Hepatocyte (in vitro differentiated cells): ENCODE measurements around the gene PRKG1.

Experiments used
- EZH2 ChIP-seq: fragments of 200-600 bp; sonication (generic); IDR thresholded peaks from 2 replicates; pipeline ENCODE4 v1.6.1; 2016; ENCODE audit warnings: antibody characterized with exemption, mild to moderate bottlenecking, borderline replicate concordance
- TF ChIP-seq, protein P1 (sequence below): fragments of 200-600 bp; sonication (generic); IDR thresholded peaks from 2 replicates; pipeline ENCODE4 v1.5.1; 2016; ENCODE audit warnings: antibody characterized with exemption, mild to moderate bottlenecking; ENCODE audit not compliant: poor library complexity

DNA sequence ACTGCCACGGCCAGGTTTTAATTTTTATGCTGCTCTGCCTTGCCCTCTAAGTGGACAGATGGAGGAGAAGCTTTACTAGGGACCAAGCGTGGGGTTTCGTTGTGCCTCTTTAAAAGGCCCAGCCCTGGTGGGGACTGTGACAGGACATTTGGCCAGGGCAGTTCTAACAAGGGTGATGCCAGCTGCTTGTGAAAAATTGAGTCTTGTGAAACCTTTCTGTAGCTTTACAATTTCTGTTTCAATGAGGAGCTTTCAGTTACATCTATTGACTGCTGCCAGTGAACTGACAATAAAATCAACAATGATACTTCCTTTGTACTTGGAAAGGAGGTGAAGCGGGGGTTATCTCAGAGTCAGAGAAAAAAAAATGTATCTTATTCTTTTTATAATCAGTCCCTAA lies 858.2 kb downstream of the PRKG1 start:
- TF ChIP-seq, protein P1, sequence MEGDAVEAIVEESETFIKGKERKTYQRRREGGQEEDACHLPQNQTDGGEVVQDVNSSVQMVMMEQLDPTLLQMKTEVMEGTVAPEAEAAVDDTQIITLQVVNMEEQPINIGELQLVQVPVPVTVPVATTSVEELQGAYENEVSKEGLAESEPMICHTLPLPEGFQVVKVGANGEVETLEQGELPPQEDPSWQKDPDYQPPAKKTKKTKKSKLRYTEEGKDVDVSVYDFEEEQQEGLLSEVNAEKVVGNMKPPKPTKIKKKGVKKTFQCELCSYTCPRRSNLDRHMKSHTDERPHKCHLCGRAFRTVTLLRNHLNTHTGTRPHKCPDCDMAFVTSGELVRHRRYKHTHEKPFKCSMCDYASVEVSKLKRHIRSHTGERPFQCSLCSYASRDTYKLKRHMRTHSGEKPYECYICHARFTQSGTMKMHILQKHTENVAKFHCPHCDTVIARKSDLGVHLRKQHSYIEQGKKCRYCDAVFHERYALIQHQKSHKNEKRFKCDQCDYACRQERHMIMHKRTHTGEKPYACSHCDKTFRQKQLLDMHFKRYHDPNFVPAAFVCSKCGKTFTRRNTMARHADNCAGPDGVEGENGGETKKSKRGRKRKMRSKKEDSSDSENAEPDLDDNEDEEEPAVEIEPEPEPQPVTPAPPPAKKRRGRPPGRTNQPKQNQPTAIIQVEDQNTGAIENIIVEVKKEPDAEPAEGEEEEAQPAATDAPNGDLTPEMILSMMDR = no peak
- TF ChIP-seq EZH2 = no peak
